NCI-H2227 treated with DMSO at 0.1 percent for 48 hours (cell line): Measurements from ENCODE around the gene GRIA4.
A peak's percentile ranks its signal among the peaks of the same experiment; 100 is the strongest.

ENCODE experiments used
- DNase-seq: peaks from one replicate; lab custom pipeline; 2025; lab: John Stamatoyannopoulos, UW

GRIA4 gene

DNA sequence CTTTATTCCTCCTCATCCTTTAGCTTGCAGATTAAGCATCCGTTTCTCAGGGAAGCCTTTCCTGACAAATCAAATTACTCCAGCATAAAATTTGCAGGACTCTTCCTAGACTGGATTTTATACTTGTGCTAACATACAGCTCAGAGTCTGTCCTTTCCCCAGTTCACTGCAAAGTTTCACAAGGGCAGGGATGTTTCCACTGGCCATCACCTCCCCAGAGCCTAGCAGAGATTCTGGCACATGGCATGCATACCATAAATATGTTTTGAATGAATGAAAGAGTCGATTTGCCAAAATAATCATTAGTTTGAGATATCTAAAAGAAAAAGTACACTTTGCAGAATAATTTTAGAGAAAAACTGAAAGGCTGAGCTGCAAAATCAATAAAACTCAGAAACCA is 401.6 kb downstream of the GRIA4 start:
- DNase-seq: no peak

DNA sequence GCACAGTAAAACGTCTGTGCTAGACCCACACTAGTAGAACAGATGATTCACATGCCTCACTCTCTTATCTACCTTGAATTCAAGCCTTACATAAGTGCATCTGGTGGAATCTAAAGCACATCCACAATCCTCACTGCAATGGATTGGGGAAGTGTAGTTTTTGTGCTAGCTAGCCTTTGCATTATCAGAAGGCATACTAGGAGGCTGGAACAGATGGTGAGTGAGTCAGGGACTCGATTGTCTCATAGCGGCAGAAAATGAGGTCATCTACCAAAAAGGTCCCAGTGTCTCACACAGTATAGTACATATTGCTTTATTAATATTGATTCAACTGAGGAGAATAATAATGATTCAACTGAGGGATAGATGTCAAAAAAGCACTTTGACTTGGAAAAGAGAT is 402.9 kb downstream of the GRIA4 start:
- DNase-seq: no peak

DNA sequence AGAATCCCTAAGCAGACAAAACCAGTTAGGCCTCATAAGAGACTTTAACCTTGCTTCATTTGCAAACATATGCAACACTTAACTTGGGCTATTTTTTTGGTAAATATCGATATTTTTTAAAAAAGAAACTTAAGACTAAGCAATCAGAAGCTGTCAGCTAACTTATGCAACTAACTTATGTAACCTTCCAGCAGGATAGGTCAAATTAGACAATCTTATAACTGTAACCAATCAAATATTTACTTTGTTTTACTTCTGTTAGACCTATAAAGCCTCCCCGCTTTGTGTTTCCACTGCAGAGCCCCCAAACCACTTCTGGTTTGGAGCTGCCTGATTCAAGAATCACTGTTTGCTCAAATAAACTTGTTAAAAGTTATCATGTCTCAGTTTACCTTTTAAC is 404.2 kb downstream of the GRIA4 start:
- no peak for DNase-seq

DNA sequence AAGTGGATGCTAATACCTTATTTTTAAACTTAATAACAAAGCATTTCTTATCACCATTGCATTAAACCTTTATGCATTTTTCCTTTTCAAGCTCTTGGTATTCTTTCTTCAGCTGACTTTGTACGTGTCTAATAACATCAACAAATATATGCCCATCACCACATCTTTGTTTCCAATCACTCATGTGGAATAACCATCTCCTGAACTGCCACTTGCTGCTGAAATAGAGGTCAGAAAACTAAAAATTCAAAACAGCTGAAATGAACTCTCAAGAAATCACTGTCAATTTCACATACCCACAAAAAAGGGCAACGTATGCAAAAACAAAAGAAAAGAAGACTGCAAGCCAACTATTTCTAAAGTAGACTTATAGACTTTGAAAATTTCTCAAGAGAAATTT is 404.7 kb downstream of the GRIA4 start:
- no peak for DNase-seq

DNA sequence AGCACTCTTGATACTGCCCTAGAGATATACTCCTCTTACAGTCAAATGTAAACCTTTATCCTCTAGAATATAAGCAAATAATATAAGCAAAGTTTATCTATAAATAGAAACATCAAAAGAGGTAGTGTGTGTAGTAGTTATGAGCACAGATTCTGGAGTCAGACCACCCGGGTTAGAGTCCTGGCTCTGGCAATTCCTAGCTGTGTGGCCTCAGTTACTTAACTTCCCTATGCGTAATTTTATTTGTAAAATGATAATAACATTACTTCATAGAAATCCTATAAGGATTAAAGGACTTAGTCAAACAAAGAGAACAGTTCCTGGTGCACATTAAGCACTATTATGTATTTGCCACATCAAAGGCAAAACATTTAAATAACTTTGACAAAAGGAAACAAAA is 405.2 kb downstream of the GRIA4 start:
- no peak for DNase-seq

DNA sequence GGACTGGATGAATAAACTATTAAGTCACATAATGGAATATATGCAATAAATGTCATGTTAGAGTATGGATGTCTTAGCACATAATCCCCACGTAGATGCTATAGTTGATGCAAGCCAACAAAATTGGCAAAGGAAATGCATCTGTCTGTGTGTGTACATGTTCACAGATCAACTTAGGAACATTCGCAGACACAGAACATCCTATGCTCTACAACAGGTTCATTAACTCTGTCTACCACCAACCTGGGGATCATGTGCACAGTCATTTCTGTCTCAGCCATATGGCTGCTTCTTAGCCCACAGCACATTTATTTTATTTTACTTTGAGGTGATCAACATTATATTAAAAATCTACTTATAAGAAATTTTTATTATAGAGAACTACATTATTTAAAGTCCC is 407.2 kb downstream of the GRIA4 start:
- DNase-seq: no peak

DNA sequence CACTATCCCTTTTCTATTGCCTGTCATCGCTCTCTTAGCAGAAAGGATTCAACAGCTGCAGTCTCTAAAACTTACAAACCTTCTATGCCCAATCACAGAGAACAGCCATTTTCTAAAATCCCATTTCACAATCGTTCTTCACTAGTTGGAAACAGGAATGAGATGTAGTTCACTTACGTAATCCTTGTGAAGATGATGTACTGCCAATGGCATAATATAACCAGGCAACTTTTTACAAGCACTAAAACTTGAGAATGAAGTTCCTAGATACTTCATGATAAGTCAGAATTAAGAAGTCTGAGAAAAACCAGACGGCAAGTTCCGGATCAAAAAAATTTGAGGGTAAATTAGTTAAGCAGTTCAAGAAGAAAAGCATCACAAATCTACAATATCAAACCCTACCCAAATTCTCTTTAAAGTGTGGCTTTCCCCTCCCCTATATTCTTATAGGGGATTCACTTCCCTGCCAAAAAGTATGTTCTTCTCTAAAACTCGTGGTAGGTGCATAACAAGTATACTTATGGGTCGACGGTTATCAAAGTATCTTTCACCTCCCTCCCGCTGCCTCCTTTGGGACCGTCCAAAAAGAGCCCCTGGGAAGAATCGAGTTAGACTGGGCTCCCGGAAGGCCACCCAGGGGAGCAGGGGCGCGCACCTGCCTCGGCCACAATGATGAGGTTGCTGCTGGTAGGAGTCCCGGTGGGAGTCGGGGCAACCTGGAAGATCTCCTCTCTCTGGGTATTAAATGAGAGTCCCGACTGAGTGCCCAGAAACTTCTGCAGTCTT is 411.5 kb downstream of the GRIA4 start:
- DNase-seq: no peak

DNA sequence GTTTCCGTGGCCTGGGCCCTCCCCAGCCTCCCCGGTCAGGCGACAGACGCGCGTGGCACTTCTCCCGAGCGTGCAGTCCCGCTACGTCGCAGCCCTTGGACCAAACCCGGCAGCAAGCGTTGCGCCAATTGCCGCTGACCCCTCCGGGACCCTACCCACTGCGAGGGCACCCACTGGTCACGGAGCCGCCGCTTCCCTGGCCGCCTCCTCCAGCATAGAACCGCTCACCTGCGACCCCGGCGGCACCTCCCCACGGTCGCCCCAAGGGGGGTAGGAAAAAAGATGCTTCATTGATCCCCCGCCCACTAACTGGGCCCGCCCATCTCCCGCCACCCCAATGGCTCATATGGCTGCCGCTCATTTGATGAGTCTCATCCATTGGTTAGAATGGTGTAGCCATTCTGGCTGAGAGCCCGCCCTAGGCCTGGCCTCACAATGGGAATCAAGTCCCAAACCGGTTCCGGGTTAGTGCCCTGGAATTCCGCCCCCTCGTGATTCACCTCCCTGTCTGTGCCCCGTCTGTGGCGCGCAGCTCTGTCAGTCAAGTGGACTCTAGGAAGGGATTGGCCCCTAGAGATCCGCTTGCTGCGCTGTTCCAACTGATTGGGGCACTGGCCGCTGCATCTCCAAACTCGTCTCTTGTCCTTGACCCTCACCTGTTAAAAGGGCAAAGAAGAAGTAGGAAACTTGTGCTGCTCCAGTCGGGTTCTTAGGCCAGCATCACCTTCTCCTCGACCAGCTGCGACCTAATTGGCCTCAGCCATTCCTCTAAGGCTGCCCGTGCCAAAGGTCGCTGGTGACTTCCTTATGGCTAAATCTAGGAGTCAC is 412.3 kb downstream of the GRIA4 start, which contains the start of gene MSANTD4:
TSS of gene MSANTD4 (minus strand) at position 274 of the 828 bp plus-strand sequence. CDS start 11,323 bp downstream, outside the sequence.
- DNase-seq: peak; percentile 95

DNA sequence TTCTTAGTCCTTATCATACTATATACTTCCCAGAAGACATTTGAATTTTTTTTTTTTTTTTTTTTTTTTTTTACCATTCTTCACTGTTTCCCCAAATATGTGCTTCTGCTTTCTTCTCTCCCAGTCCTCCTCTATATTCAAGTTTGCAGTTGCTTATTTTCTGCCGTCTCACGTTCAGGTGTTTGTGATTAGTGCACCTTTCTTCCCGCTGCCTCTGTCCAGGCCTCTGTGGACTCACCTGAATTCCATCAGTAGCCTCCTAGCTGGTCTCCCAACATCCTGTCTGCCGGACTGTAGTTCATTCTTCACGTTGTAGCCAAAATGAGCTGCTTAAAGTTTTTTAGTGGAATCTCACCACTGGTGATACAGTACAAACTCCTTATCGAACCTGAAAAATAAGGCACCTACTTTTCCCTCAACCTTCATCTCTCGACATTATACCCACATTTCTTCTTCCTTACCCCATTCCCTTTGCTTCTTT is 413.0 kb downstream of the GRIA4 start:
- no peak for DNase-seq

DNA sequence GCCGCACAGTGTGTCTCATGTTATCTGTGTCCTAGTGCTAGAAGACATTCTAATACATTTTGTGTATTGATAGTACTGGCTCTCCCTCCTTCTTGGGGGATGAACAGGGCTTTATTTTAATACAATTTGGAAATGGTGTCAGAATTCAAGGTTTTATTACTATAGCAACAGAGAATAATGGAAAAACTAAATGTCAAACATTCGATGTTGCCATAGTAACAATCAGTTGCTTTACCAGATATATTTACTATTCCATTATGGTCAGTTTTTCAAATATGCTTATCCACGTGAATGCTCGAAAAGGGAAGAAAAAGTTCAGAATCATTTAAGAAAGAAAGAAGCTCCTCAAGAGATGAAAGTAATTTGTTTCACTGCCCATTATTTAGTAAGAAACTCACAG is 420.7 kb downstream of the GRIA4 start:
- no peak for DNase-seq

DNA sequence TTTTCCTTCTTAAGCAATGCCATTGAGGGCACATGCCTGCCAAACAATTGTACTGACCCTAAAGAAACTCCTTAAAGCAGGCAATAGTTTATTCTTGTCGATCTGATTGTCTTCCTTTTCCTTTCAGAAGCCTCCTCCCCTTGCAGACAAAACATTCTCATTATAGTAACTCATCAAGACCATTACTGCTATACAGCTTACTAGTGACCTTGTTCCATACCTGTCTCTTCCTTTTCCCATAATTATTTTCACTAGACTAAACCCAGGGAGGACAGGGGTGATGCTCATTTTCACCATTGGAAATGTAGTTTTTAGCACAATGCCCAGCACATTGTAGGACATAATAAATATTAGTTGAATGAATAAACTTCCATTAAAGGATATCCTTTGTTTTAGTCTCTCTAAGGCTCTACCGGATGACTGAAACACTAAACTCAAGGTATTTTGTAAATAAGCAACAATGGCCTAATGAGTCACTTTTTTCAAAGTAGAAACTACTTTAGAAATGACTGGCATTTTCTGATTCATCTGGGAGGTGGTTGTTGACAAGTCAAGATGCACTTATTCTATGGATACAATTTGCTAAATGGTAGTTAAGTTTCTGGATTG is 421.4 kb downstream of the GRIA4 start:
- no peak for DNase-seq
